HepG2 (cell line): Measurements from ENCODE around the gene KIF2C. TPM values are rescaled to one million over a fixed set of nuclear protein-coding genes. Genes with fewer than 3 reads are reported as not detected.

Source experiments
- HES4 ChIP-seq: sonication (generic); formaldehyde crosslinking; IDR thresholded peaks from 2 replicates; pipeline ENCODE4 v1.9.0; 2021; ENCODE audit warnings: mild to moderate bottlenecking, missing genetic modification reagents, borderline replicate concordance
- HMGA1 ChIP-seq: sonication (generic); formaldehyde crosslinking; conservative IDR thresholded peaks from 2 replicates; pipeline ENCODE4 v1.4.0; 2020; ENCODE audit warnings: missing genetic modification reagents
- MLXIP ChIP-seq: sonication (generic); formaldehyde crosslinking; IDR thresholded peaks from 2 replicates; pipeline ENCODE4 v1.9.0; 2021; ENCODE audit warnings: missing genetic modification reagents, borderline replicate concordance
- SMAD9 ChIP-seq: sonication (generic); formaldehyde crosslinking; IDR thresholded peaks from 2 replicates; pipeline ENCODE4 v1.5.1; 2020; ENCODE audit warnings: mild to moderate bottlenecking, missing genetic modification reagents
- TBP ChIP-seq: sonication (generic); formaldehyde crosslinking; IDR thresholded peaks from 2 replicates; pipeline ENCODE4 v1.5.0; 2020; ENCODE audit warnings: missing genetic modification reagents
- TCF7 ChIP-seq: sonication (generic); IDR thresholded peaks from 2 replicates; pipeline ENCODE4 v1.6.1; 2016; ENCODE audit warnings: antibody characterized with exemption, low read depth
- U2AF1 ChIP-seq: fragments of 200-400 bp; formaldehyde crosslinking; optimal IDR thresholded peaks from 2 replicates; pipeline ENCODE3; 2017; ENCODE audit warnings: mild to moderate bottlenecking, low read depth, low read length
- XBP1 ChIP-seq: sonication (generic); formaldehyde crosslinking; IDR thresholded peaks from 2 replicates; pipeline ENCODE4 v1.5.0; 2020; ENCODE audit warnings: missing genetic modification reagents
- ZBTB39 ChIP-seq: sonication (generic); formaldehyde crosslinking; IDR thresholded peaks from 2 replicates; pipeline ENCODE4 v1.5.0; 2020; ENCODE audit warnings: missing genetic modification reagents
- ZNF180 ChIP-seq: sonication (generic); formaldehyde crosslinking; IDR thresholded peaks from 2 replicates; pipeline ENCODE4 v1.4.0; 2020; ENCODE audit warnings: low read depth, missing genetic modification reagents, borderline replicate concordance
- ZNF350 ChIP-seq: sonication (generic); formaldehyde crosslinking; IDR thresholded peaks from 2 replicates; pipeline ENCODE4 v1.4.0; 2020; ENCODE audit warnings: mild to moderate bottlenecking, low read depth, missing genetic modification reagents, borderline replicate concordance
- ZNF362 ChIP-seq: sonication (generic); formaldehyde crosslinking; IDR thresholded peaks from 2 replicates; pipeline ENCODE4 v1.4.0; 2020; ENCODE audit warnings: missing genetic modification reagents, mild to moderate bottlenecking, borderline replicate concordance
- ZNF557 ChIP-seq: sonication (generic); formaldehyde crosslinking; IDR thresholded peaks from 2 replicates; pipeline ENCODE4 v1.4.0; 2020; ENCODE audit warnings: missing genetic modification reagents
- polyA plus RNA-seq, 8 experiments: library from polyadenylated mRNA; depleted of rRNA in 3 of 8; stranded (reverse) in 7 of 8; unstranded in 1 of 8; fragments of >200 nt; fragmentation: Illumina TruSeq in 4 of 8; extraction: Trizol in 4 of 8; gene quantifications; 2 replicates each; pipeline versions ENCODE4 v1.2.1 to v1.2.3, GENCODE V29; 2011 to 2016; ENCODE audit warnings: low read depth in 4 of 8, missing spikeins in 1 of 8, mixed read lengths in 1 of 8; ENCODE audit not compliant: insufficient read depth in 1 of 8
- total RNA-seq, 5 experiments: library from RNA; depleted of rRNA; stranded (reverse); fragments of >200 nt; fragmentation: Illumina TruSeq; extraction: Trizol; gene quantifications; 2 replicates each; pipeline ENCODE4 v1.2.3, GENCODE V29; 2016; ENCODE audit warnings: low read depth in 1 of 5
- TF ChIP-seq, protein P1 (sequence below): sonication (generic); formaldehyde crosslinking; IDR thresholded peaks from 2 replicates; pipeline ENCODE4 v1.4.0; 2020; ENCODE audit warnings: missing genetic modification reagents, borderline replicate concordance
- TF ChIP-seq, protein P2 (sequence below): sonication (generic); formaldehyde crosslinking; IDR thresholded peaks from 2 replicates; pipeline ENCODE4 v1.8.1; 2023; ENCODE audit warnings: mild to moderate bottlenecking, moderate library complexity, missing genetic modification reagents

The KIF2C gene
- total and polyA plus RNA-seq, 2 of the 13 experiments (the other 11 are each of a cell fraction or from before 2014, with no cell fraction given) = 29.7 to 53.7 TPM

GRCh38 chr1:44730741-44731512 is 8.7 kb upstream of the KIF2C start, which contains the start of gene RNU5D-1 (continued):
- TF ChIP-seq, protein P1, sequence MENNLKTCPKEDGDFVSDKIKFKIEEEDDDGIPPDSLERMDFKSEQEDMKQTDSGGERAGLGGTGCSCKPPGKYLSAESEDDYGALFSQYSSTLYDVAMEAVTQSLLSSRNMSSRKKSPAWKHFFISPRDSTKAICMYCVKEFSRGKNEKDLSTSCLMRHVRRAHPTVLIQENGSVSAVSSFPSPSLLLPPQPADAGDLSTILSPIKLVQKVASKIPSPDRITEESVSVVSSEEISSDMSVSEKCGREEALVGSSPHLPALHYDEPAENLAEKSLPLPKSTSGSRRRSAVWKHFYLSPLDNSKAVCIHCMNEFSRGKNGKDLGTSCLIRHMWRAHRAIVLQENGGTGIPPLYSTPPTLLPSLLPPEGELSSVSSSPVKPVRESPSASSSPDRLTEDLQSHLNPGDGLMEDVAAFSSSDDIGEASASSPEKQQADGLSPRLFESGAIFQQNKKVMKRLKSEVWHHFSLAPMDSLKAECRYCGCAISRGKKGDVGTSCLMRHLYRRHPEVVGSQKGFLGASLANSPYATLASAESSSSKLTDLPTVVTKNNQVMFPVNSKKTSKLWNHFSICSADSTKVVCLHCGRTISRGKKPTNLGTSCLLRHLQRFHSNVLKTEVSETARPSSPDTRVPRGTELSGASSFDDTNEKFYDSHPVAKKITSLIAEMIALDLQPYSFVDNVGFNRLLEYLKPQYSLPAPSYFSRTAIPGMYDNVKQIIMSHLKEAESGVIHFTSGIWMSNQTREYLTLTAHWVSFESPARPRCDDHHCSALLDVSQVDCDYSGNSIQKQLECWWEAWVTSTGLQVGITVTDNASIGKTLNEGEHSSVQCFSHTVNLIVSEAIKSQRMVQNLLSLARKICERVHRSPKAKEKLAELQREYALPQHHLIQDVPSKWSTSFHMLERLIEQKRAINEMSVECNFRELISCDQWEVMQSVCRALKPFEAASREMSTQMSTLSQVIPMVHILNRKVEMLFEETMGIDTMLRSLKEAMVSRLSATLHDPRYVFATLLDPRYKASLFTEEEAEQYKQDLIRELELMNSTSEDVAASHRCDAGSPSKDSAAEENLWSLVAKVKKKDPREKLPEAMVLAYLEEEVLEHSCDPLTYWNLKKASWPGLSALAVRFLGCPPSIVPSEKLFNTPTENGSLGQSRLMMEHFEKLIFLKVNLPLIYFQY (CRISPR knock-in tag) = 0 out of 2 replicates have a peak, but pooled peaks have one; percentile 38
- TF ChIP-seq, protein P2, sequence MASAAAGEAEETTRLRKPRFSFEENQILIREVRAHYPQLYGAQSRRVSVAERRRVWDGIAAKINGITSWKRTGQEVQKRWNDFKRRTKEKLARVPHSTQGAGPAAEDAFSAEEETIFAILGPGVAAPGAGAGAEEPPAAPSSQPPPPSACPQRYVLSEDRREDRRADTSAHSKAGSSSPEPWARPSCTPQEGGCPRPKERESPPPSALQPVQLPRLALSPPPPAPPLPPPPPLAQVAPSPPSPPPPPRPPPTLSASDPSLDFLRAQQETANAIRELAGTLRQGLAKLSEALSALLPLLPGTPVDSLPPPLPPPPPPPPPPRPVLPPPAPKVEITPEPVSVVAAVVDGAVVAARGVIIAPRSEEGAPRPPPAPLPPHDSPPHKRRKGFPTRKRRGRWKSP (CRISPR knock-in tag) = peak; percentile 59; the same call in 1 of the 2 replicates
- TF ChIP-seq ZBTB39 (CRISPR knock-in tag) = 0 out of 2 replicates have a peak, but pooled peaks have one; percentile 62
- no peak; the same call in 1 of the 2 replicates for TF ChIP-seq ZNF362 (CRISPR knock-in tag)
- no peak for TF ChIP-seq HMGA1 (CRISPR knock-in tag)
- TF ChIP-seq ZNF557 (CRISPR knock-in tag) = no peak
- no peak for TF ChIP-seq TBP
- TF ChIP-seq MLXIP (CRISPR knock-in tag) = no peak; the same call in 1 of the 2 replicates
- no peak for TF ChIP-seq ZNF350 (CRISPR knock-in tag)
- no peak for TF ChIP-seq ZNF180 (CRISPR knock-in tag)
- no peak for TF ChIP-seq HES4 (CRISPR knock-in tag)
- TF ChIP-seq XBP1 = no peak
- 0 out of 2 replicates have a peak, but pooled peaks have one; percentile 4 for TF ChIP-seq TCF7
- no peak for TF ChIP-seq U2AF1
- TF ChIP-seq SMAD9 = 0 out of 2 replicates have a peak, but pooled peaks have one; percentile 31
